Small intestine (tissue), 7 donors: ENCODE measurements around the gene ZNF562. TPM values are rescaled to one million over a fixed set of nuclear protein-coding genes. Genes with fewer than 3 reads are reported as not detected.

Experiments
- DNase-seq, 2 donors: peaks; one replicate each; pipeline versions ENCODE4 v3.0.0 to v3.0.0-alpha.2; 2013
- FAIRE-seq: peaks from 2 replicates; lab custom pipeline; 2012; peaks lifted over from hg19 to GRCh38; lab: Jason Lieb, UNC
- H3K27ac ChIP-seq, 3 donors: one replicate each; pipeline ENCODE4 v1.5.1; 2013; ENCODE audit warnings: low read length in 2 of 3, mild to moderate bottlenecking in 2 of 3, control low read depth in 1 of 3, inconsistent platforms in 1 of 3, low read depth in 1 of 3, moderate library complexity in 1 of 3
- H3K27me3 ChIP-seq, 3 donors: one replicate each; pipeline ENCODE4 v1.6.1; 2013; ENCODE audit warnings: low read length in 3 of 3, inconsistent platforms in 1 of 3; ENCODE audit not compliant: control insufficient read depth in 3 of 3, insufficient read depth in 3 of 3
- H3K36me3 ChIP-seq, 3 donors: one replicate each; pipeline ENCODE4 v1.6.1; 2013; ENCODE audit warnings: low read length in 3 of 3, inconsistent platforms in 1 of 3, low read depth in 1 of 3, mild to moderate bottlenecking in 1 of 3, moderate library complexity in 1 of 3; ENCODE audit not compliant: control insufficient read depth in 3 of 3, insufficient read depth in 2 of 3
- H3K4me1 ChIP-seq, 3 donors: one replicate each; pipeline ENCODE4 v1.6.1; 2013; ENCODE audit warnings: low read length in 2 of 3, inconsistent platforms in 1 of 3, low read depth in 1 of 3, mild to moderate bottlenecking in 1 of 3, moderate library complexity in 1 of 3; ENCODE audit not compliant: control insufficient read depth in 3 of 3, insufficient read depth in 2 of 3
- H3K4me3 ChIP-seq, 3 donors: one replicate each; pipeline ENCODE4 v1.5.1; 2013; ENCODE audit warnings: low read length in 3 of 3, control low read depth in 1 of 3, inconsistent platforms in 1 of 3, low read depth in 1 of 3, mild to moderate bottlenecking in 1 of 3, moderate library complexity in 1 of 3
- H3K9me3 ChIP-seq, 2 donors: one replicate each; pipeline ENCODE4 v1.6.1; 2013; ENCODE audit warnings: low read depth in 1 of 2, low read length in 1 of 2; ENCODE audit not compliant: control insufficient read depth in 2 of 2, insufficient read depth in 1 of 2
- WGBS, 3 donors: extraction: QIAGEN DNeasy Blood & Tissue Kit; methylation state at CpG; one replicate each; pipeline ENCODE4 v1.1.7; 2013; 5-methylcytosine and 5-hydroxymethylcytosine counted together
- polyA plus RNA-seq, 4 donors: library from polyadenylated mRNA; stranded (reverse) in 3 of 4; unstranded in 1 of 4; fragments of 200-250 nt in 3 of 4; fragments of 120-200 nt in 1 of 4; gene quantifications; one replicate each; pipeline versions ENCODE4 v1.2.1 to v1.2.3, GENCODE V29; 2013
- donor health status: healthy with polysubstance abuse.
- donor health status: control.
- donor health status: control.
- donor health status: Bipolar disorder and iron deficiency.
- donor health status: healthy.

Gene ZNF562
- polyA plus RNA-seq, 4 donors, result 2.4 to 15.3 (median 7.4) TPM

- DNase-seq, result no peak
- WGBS, 3 donors, result 97 to 99% (median 98%) methylated on average over 5 of the region's 5 CpGs
- no peak for FAIRE-seq
Measured at GRCh38 chr19:9608912-9609311, 66.0 kb downstream of the ZNF562 start.

GRCh38 chr19:9597027-9597426, 77.9 kb downstream of the ZNF562 start:
- WGBS, 3 donors, result 72 to 83% (median 80%) methylated on average over 3 of the region's 3 CpGs
- DNase-seq (no peak), FAIRE-seq (no peak)
- H3K4me1 ChIP-seq, result no peaks in the 10 kb centered on the region
- no peak overlapping the region for H3K4me3 ChIP-seq
- no peaks in the 10 kb centered on the region for H3K36me3 ChIP-seq
- peaks cover 0 to 13% of the 10 kb centered on the region in 2 donors for H3K9me3 ChIP-seq
- H3K27me3 ChIP-seq, result no peaks in the 10 kb centered on the region
- no peak overlapping the region for H3K27ac ChIP-seq

More at GRCh38 chr19:9608912-9609311, 66.0 kb downstream of the ZNF562 start:
- H3K27ac ChIP-seq, result no peak overlapping the region
- H3K36me3 ChIP-seq, result peaks cover 25 to 37% (median 28%) of the 10 kb centered on the region in 3 donors
- H3K27me3 ChIP-seq, result no peaks in the 10 kb centered on the region
- H3K9me3 ChIP-seq, result peaks cover 2 to 65% of the 10 kb centered on the region in 2 donors
- H3K4me1 ChIP-seq, result no peaks in the 10 kb centered on the region
- H3K4me3 ChIP-seq, result no peak overlapping the region

Other genes with a start within 250 kb of the ZNF562 start
- gene ZNF266, start 239.5 kb downstream of the ZNF562 start, polyA plus RNA-seq, result 10 to 100 TPM; 14.2 to 59.7 (median 27.3) TPM
- gene ZNF560, start 176.5 kb downstream of the ZNF562 start, polyA plus RNA-seq, result under 1 TPM in 1 of 4 donors, not detected in 3; 0.06 TPM
- 10 to 100 TPM in 1 of 4 donors, 1 to 10 TPM in 3; 1.1 to 11.5 (median 2.8) TPM for gene ZNF426, start 136.5 kb downstream of the ZNF562 start, polyA plus RNA-seq
- 10 to 100 TPM in 1 of 4 donors, 1 to 10 TPM in 3; 2.2 to 23.5 (median 4.2) TPM for gene ZNF121, start 90.6 kb downstream of the ZNF562 start, polyA plus RNA-seq
- 10 to 100 TPM; 18.6 to 37.7 (median 22.2) TPM for gene ZNF561, start 53.9 kb downstream of the ZNF562 start, polyA plus RNA-seq
- gene ZNF846, start 93.6 kb upstream of the ZNF562 start, polyA plus RNA-seq, result 10 to 100 TPM in 1 of 4 donors, 1 to 10 TPM in 3; 2.2 to 16.7 (median 2.8) TPM
- 10 to 100 TPM; 17.1 to 39.4 (median 31.7) TPM for gene FBXL12, start 144.0 kb upstream of the ZNF562 start, polyA plus RNA-seq
- gene UBL5, start 152.8 kb upstream of the ZNF562 start, polyA plus RNA-seq, result 1,000 to 10,000 TPM in 1 of 4 donors, 100 to 1,000 TPM in 3; 282 to 1,357 (median 757) TPM
- gene PIN1, start 160.2 kb upstream of the ZNF562 start, polyA plus RNA-seq, result 100 to 1,000 TPM in 1 of 4 donors, 10 to 100 TPM in 3; 42.5 to 109 (median 82.5) TPM